DND-41 (cell line): ENCODE results near the gene PDIA6.

Experiments
- EZH2 ChIP-seq: IDR thresholded peaks from 3 replicates; pipeline ENCODE4 v1.6.1; 2012; ENCODE audit warnings: borderline replicate concordance, low read depth, mild to moderate bottlenecking, moderate library complexity, low read length, inconsistent platforms; ENCODE audit not compliant: severe bottlenecking
- TF ChIP-seq, protein P1 (sequence below): IDR thresholded peaks from 2 replicates; pipeline ENCODE4 v1.5.1; 2012; ENCODE audit warnings: borderline replicate concordance, low read length, moderate library complexity, mild to moderate bottlenecking; ENCODE audit not compliant: poor library complexity, severe bottlenecking; ENCODE audit errors: extremely low read depth

DNA sequence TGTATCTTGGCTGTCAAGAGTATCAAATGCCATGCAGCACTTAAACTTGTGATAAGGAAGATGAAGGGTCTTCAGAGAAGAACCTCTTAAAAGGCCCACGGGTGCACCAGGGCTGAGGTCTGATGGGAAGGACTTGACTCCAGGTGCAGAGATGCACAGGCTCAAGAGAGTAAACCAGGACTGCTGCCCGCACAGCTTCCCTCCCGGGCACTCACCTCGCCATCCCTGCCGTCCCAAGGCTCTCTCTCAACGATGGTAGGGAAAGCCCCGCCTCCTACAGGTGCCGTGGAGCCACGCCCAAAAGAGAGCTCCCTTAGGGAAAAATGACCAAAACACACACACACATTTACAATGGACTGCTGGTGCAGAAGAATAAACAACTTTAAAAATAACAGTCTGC is 27.9 kb downstream of the PDIA6 start:
- TF ChIP-seq, protein P1, sequence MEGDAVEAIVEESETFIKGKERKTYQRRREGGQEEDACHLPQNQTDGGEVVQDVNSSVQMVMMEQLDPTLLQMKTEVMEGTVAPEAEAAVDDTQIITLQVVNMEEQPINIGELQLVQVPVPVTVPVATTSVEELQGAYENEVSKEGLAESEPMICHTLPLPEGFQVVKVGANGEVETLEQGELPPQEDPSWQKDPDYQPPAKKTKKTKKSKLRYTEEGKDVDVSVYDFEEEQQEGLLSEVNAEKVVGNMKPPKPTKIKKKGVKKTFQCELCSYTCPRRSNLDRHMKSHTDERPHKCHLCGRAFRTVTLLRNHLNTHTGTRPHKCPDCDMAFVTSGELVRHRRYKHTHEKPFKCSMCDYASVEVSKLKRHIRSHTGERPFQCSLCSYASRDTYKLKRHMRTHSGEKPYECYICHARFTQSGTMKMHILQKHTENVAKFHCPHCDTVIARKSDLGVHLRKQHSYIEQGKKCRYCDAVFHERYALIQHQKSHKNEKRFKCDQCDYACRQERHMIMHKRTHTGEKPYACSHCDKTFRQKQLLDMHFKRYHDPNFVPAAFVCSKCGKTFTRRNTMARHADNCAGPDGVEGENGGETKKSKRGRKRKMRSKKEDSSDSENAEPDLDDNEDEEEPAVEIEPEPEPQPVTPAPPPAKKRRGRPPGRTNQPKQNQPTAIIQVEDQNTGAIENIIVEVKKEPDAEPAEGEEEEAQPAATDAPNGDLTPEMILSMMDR = no peak
- TF ChIP-seq EZH2 = no peak
